Loucy (cell line): Measurements from ENCODE around the gene TXNDC11.

Source experiments
- EZH2phosphoT487 ChIP-seq: fragments of 200-600 bp; IDR thresholded peaks from 2 replicates; pipeline ENCODE4 v1.6.1; 2018; ENCODE audit warnings: antibody characterized with exemption, mild to moderate bottlenecking, moderate library complexity, borderline replicate concordance
- TF ChIP-seq, protein P1 (sequence below): fragments of 200-600 bp; sonication (generic); conservative IDR thresholded peaks from 2 replicates; pipeline ENCODE4 v1.5.1; 2014; ENCODE audit warnings: mild to moderate bottlenecking, antibody characterized with exemption, low read length

DNA sequence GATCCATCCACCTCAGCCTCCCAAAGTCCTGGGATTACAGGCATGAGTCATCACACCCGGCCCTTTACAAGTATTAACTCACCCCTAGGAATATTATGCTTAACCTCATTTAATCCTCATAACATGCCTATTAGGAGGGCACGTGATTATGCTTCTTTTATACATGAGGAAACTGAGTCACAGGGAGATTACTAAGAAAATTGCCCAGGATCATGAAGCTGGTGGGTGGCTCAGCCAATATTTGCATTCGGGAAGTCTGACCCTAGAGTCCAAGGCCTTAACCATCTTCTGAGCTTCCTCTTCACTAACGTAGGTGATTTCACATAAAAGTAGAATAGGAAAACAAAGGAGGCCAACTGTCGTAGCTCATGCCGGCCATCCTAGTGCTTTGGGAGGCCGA, 93.4 kb downstream of the TXNDC11 start:
- TF ChIP-seq, protein P1, sequence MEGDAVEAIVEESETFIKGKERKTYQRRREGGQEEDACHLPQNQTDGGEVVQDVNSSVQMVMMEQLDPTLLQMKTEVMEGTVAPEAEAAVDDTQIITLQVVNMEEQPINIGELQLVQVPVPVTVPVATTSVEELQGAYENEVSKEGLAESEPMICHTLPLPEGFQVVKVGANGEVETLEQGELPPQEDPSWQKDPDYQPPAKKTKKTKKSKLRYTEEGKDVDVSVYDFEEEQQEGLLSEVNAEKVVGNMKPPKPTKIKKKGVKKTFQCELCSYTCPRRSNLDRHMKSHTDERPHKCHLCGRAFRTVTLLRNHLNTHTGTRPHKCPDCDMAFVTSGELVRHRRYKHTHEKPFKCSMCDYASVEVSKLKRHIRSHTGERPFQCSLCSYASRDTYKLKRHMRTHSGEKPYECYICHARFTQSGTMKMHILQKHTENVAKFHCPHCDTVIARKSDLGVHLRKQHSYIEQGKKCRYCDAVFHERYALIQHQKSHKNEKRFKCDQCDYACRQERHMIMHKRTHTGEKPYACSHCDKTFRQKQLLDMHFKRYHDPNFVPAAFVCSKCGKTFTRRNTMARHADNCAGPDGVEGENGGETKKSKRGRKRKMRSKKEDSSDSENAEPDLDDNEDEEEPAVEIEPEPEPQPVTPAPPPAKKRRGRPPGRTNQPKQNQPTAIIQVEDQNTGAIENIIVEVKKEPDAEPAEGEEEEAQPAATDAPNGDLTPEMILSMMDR, result no peak
- TF ChIP-seq EZH2phosphoT487, result no peak
